ENCODE measurements around the gene MARCHF3.

MARCHF3 gene

DNA sequence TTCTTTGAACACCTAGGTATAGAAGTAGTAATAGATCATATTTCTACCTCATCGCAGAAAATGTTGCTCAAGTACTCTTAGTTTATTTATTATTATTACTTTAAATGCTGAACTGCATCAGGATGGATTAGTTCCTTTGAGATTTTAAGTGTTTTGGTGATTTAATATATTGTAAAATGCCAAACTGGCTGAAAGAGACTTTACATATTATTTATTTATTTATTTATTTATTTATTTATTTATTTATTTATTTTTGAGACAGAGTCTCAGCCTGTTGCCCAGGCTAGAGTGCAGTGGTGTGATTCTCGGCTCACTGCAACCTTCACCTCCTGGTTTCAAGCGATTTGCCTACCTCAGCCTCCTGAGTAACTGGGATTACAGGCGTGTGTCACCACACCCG, 211.1 kb downstream of the MARCHF3 start:
- in situ Hi-C loops (cut with MboI; ENCODE audit: low sequenced_read_pairs), result no loop called here

DNA sequence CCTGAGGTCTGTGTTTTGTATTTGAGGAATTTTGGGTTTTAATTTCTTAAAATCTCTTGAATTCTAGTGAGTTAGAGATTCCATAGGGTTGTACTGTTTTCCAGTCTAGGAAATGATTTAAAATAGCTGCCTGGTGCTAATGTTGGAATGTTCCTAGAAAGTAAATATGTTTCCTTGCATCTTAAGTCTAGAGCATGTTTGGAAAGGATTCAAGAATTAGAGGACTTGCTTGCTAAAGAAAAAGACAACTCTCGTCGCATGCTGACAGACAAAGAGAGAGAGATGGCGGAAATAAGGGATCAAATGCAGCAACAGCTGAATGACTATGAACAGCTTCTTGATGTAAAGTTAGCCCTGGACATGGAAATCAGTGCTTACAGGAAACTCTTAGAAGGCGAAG, 211.6 kb downstream of the MARCHF3 start:
- in situ Hi-C loops (cut with MboI; ENCODE audit: low sequenced_read_pairs), result no loop called here
